ENCODE results near the gene RGL1.

- TF ChIP-seq CTCF (conservative IDR thresholded peaks at IDR 0.05; ENCODE audit: low read length) (no peak), EZH2phosphoT487 (IDR thresholded peaks at IDR 0.05; ENCODE audit: borderline replicate concordance) (no peak)
Observed at GRCh38 chr1:183844806-183845205, 39.9 kb downstream of the RGL1 start.
